SK-N-MC (cell line): ENCODE measurements around the gene AKR7A3.

Source experiments
- EZH2 ChIP-seq: fragments of 200-600 bp; sonication (generic); IDR thresholded peaks from one replicate; pipeline ENCODE4 v1.6.1; 2017; ENCODE audit warnings: antibody characterized with exemption
- FOXP2 ChIP-seq: optimal IDR thresholded peaks from 2 replicates; pipeline ENCODE3; 2011; ENCODE audit warnings: mild to moderate bottlenecking, moderate library complexity; ENCODE audit not compliant: insufficient read depth; ENCODE audit errors: extremely low read length, control extremely low read depth
- POLR2AphosphoS5 ChIP-seq: IDR thresholded peaks from 2 replicates; pipeline ENCODE4 v1.6.1; 2012; ENCODE audit warnings: mild to moderate bottlenecking, low read depth, low read length, borderline replicate concordance

- no peak for TF ChIP-seq POLR2AphosphoS5
- no peak for TF ChIP-seq EZH2
- no peak for TF ChIP-seq FOXP2
Measured at GRCh38 chr1:19272064-19272463, 16.5 kb downstream of the AKR7A3 start.
